ENCODE data around the gene EXOSC3.
"Not testable (repeated sequence)": the region's sequence is repeated elsewhere in the genome, so short reads cannot be mapped to it uniquely, and the experiment has no call there.

EXOSC3 gene

DNA sequence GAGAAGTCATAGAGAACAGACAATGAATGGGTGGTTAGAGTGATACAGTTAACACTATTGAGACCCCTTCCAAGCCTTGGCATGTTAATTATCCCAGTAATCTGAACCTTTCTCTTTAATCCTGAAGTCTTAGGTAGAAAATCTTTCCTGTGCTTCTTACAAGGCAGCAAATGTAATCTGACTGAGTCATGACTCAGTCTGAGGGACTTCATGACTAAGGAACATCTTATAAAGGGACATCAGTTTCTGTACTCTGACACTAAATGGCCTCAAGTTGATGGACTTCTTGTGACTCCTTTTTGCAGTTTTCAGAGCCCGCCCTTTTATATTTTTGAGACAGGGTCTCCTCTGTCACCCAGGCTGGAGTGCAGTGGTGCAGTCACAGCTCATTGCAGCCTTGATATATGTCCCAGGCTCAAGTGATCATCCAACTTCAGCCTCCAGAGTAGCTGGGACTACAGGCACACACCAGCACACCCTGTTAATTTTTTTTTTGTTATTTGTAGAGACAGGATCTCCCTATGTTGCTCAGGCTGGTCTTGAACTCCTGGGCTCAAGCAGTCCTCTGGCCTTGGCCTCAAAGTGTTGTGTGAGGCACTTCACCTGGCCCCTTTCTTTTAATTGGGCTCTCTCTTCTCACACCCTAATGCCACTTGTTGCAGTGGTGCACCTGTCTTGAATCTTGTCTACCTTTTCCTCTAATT is 9.5 kb downstream of the EXOSC3 start:
- DNase-seq = no peak

DNA sequence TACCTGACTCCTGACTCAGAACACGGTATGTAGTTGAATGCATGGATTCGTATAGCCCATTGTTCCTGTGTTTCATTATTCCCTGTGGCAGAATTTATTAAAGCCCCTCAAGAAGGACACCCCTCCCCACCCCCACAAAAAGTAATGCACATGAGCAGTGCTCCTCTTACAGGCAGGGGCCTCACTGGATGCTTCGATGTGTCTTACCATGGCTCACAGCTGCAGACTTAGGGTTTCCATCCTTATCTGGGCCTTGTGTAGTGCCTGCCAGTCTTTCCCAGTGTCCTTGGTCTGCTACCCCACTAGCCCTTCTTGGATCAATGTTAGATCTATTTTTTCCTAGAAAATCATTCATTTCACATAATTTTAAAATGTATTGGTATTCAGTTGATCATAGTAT is 14.9 kb downstream of the EXOSC3 start:
- DNase-seq = no peak

DNA sequence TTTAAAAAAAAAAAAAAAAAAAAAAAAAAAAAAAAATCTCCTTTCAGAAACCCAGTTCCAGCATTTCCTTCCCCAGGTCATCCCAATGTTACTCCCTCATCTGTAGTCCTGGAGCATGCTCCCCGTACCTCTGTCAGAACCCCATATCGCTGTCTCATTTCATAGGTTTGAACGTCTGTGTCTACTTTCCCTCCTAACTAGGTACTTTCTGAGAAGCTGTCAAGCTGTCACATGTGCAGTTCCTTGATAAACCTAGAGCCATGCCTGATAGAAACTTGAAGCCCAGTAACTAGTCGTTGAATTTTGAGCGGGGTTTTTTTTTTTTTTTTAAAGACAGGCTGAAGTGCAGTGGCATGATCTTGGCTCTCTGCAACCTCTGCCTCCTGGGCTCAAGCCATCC is 15.6 kb downstream of the EXOSC3 start:
- no peak for DNase-seq

DNA sequence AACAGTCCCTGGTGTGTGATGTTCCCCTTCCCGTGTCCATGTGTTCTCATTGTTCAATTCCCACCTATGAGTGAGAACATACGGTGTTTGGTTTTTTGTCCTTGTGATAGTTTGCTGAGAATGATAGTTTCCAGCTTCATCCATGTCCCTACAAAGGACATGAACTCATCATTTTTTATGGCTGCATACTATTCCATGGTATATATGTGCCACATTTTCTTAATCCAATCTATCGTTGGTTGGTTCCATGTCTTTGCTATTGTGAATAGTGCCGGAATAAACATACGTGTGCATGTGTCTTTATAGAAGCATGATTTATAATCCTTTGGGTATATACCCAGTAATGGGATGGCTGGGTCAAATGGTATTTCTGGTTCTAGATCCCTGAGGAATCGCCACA is 19.6 kb downstream of the EXOSC3 start:
- DNase-seq = not testable (repeated sequence)

DNA sequence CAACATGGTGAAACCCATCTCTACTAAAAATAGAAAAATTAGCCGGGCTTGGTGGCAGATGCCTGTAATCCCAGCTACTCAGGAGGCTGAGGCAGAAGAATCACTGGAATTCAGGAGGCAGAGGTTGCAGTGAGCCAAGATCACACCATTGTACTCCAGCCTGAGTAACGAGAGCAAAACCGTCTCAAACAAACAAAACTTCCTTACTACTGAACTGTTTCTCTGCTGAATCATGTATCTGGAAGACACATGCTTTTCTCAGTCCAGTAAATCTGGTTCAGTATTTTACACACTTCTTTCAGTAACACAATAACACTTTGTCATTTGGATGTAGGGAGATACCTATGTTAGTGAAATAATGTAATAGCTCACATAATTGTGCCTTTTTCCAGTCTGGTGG is 23.4 kb downstream of the EXOSC3 start:
- DNase-seq = no peak

DNA sequence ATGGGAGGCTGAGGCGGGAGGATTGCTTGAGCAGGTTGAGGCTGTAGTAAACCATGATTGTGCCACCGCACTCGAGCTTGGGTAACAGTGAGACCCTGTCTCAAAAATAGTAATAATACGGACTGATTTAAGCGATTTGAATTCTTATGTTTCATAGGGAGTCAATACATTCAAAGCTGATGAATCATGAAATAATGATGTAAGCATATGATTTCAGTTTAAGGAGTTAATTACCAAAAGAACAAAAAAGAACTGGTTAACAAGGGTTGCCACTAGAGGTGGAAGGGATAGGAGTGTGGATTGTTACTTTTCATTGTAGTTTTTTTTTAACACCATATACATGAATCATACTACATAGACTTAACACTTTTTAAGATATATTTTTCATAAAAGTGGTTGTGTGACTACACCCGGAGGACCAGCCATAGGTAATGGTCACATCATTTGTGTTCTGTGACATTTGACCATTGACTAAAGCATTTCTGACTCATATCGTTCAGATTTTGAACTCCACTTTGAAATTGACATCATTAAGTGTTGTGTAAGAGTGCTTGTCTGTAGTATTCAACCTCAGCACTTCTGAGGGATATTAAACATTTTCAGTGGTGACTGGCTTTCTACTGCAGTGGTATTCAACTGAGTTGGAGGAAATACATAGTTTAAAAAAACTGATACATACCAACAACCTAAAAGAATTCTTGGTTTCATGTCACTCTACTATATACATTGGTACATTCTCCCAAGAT is 24.3 kb downstream of the EXOSC3 start:
- DNase-seq = peak; percentile 48

DNA sequence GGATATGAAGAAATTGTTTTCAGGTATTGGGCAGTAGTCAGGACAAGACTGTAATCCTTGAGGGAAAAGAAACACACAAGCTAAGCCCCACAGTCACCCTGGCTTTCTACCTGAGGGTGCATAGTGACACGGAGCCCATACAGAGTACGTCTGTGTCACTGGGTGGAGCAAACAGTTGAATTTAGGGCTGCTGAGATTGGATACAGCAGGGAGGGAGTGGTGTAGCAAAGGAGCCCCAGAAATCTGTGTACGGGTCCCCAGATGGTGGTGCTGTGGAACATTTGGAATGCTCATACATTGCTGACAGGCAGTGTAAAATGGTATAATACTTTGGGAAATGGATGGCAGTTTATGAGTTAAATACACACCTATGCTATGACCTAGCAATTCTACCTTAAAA is 26.1 kb downstream of the EXOSC3 start:
- DNase-seq = no peak

DNA sequence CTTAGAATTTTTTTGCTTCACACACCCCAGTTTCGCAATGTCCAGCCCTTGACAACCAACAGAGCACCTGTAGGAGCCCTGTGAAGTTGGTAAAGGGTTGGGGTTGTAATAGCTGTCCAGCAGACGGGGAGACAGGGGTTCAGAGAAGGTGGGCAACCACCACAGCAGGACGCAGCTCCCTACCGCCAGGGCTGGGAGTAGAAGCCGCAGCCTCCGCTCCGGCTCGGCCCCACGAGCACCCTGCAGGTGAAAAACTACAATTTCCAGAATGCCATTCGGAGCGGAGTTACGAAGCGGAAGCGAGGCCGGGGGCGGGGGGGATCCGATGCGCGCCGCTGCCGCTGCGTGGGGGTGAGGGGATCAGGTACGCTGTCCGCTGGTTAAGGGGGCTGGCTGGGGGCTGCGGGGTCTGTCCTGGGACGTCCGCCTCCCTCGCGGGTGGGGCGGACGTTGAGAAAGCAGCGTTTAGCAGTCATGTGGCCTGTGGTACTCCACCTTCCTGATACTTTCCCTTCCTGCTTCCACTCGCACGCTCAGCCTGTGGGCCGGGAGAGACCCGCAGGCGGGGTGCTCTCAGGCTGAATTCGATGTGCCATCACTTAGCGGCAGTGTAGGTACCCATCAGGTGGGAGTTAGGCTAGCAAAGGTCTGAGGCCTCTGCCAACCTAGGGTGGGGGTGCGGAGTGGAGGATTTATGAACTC is 31.2 kb downstream of the EXOSC3 start, which contains the start of gene TRMT10B:
TSS of gene TRMT10B (plus strand) at position 317 of the 702 bp plus-strand sequence. CDS start 8,127 bp downstream, outside the sequence.
- peak; percentile 75 for DNase-seq

DNA sequence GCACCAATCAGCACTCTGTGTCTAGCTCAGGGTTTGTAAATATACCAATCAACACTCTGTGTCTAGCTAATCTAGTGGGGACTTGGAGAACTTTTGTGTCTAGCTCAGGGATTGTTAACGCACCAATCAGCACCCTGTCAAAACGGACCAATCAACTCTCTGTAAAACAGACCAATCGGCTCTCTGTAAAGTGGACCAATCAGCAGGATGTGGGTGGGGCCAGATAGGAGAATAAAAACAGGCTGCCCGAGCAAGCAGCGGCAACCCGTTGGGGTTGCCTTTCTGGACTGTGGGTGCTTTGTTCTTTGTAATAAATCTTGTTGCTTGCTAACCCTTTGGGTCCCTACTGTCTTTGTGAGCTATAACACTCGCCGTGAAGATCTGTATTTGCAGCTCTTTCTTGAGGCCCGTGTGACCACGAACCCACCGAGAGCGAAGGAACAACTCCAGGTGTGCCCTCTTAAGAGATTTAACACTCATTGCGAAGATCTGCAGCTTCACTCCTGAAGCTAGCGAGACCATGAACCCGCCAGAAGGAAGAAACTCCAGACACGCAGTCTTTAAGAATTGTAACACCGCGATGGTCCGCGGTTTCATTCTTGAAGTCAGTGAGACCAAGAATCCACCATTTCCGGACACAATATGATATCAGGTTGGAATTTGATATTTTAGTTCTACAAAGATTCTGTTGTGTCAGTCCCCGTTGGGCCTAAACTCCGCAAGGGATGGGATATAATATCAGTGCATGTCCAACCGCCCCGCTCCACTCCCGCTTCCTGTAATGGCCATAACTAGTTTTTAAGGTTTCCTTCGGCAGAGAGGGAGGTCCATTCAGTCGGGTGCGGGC is 32.0 kb downstream of the EXOSC3 start:
- no peak for DNase-seq

DNA sequence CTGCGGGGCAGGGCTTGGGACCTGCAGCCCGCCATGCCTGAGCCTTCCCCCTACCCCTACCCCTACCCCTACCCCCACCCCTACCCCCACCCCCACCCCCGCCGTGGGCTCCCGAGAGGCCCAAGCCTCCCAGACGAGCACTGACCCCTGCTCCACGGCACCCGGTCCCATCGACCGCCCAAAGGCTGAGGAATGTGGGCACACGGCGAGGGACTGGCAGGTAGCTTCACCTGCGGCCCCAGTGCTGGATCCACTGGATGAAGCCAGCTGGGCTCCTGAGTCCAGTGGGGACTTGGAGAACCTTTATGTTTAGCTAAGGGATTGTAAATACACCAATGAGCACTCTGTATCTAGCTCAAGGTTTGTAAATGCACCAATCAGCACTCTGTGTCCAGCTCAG is 32.8 kb downstream of the EXOSC3 start:
- DNase-seq = not testable (repeated sequence)

DNA sequence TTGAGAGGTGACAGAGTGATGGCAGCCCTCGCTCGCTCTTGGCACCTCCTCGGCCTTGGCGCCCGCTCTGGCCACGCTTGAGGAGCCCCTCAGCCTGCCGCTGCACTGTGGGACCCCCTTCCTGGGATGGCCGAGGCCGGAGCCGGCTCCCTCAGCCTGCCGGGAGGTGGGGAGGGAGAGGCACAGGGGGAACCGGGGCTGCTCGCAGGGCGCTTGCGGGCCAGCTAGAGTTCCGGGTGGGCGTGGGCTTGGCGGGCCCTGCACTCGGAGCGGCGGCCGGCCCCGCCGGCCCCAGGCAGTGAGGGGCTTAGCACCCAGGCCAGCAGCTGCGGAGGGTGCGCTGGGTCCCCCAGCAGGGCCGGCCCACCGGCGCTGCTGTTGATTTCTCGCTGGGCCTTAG is 33.2 kb downstream of the EXOSC3 start:
- not testable (repeated sequence) for DNase-seq

DNA sequence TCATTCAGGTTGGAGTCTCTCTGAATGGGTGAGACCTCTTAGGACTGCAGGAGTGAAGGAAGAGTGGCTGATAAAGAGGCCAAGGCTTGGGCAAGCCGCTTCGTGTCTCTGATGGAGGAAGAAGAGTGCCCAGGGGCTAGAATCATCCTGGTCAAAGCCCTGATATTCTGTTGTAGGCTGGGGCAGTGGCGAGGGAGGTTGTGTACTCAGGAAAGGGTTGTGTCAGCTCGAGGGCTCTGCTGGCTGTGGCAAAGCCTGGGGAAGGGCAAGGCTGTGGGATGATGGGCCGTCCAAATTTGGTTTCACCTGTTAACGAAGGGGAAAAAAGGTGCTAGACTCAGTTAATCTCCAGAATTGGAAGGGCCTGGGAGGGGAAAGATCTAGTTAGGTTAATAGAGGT is 33.7 kb downstream of the EXOSC3 start:
- no peak for DNase-seq

DNA sequence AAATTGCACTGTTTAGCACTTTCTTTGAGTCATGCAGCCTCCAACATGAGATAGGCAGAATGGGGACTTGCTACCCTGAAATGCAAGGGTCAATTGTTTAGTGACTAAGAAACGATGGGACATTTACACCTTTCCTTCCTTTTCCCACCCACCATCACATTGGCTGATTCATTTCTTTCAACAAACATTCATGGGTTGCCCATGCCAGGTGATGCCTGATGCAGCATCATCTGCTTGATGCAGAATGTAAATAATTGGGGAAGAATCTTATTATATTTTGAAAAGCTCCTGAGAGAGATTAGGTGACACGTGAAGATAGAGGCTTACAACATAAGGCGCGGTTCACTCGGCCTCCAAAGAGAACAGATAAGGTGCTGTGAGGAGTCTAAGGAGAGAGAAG is 35.7 kb downstream of the EXOSC3 start:
- no peak for DNase-seq

DNA sequence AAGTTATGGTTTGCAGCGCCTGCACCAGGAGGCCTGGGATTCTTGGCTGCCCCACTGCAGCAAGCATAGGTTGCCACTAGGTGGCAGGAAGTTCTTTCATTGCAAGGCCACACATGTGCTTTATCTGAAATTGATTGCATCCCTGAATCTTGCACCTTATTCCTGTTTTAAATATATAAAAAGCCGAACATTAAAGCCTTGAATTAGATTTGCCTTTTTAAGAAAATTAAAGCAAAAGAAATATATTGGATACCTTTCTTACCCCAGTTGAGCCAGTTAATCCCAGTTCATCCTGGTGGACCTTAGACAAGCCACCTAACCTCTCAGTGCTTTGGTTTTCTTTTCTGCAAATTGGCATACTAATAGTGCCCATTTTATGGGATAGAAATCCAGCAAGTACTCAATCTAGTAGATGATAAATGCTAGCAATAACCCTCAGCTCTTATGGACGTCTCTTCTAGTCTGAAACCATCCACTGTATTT is 37.6 kb downstream of the EXOSC3 start:
- peak; percentile 60 for DNase-seq

DNA sequence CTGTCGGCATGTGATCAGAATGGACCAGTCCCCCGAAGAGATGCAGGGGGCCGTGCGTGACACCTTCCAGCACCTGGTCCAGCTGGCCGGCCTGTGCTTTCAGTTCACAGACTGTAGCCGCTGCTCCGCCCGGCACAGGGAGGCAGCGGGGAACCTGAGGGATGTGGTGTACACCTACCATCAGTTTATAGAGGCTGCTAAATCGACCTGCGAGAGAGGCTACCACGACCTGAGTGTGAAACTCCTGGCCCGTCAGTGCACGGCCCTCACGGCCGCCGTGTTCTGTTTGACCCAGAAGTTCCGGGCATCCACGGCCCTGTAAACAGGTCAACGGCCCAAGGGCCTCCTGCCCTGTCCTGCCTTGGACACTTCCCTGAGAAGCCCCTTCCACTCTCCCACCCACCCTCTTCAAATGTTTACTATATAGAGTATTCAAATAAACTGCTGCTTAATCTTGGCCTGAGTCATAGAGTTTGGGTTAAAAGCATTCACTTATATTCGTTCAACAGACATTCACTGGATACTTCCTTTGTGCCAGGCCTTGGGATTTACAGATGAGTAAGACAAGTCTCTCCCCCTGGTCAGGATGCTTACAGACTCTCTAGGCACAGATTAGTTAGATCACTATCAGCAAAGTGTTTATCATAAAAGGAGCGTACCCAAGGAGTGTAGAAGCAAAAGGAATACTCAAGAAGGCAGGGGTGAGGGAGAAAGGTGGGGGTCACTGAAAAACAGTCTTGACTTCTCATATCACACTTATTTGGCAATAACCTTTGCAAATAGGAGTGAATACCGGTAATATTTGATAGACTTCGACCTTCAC is 38.2 kb downstream of the EXOSC3 start:
- no peak for DNase-seq

DNA sequence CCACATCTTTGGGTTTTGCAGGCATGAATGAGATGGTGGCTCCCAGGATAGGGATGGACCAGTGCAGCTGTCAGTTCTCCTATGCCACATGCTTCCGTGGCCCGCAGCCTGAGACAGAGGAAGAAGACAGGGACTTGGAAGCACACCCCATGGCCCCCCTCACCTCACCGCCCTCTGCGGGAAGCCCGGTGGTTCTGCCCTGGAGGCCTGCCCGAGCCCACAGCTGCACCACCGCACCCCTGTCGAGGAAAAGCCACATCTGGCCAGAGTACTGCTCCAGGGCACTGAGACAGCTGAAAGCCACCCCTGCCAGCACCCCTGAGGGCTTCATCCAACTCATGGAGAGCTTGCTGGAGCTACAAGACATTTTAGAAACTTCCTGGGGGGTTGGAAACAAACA is 38.9 kb downstream of the EXOSC3 start:
- no peak for DNase-seq

DNA sequence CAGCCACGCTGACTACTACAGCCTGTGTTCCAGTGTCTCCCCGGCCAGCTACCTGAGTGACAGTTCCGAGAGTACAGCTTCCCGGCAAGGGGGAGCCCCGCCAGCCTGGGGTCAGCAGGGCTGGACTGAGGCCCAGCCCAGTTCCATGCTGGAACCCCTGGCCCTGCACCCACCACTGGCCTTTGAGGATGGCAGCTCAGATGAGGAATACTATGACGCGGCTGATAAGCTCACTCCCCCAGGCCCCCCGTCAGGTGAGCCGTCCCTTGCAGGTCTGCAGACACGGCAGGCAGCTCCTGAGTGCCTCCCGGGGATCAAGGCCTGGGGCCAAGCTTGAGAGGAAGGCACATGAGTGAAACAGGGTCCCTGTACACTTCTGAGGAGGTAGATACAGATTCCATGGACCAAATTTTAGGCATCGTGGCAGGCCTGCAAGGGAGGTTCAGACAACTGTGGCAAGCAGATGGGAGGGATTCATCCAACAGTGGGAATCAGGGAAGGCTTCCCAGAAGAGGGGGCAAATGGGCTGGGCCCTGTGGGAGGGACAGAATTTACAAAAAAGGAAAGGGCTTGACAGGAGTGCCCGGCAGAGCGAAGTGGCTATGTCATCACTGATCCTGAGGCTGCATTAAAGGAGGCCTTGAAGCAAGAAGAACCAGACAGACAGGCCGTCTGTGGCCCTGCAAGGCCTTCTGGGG is 44.1 kb downstream of the EXOSC3 start:
- no peak for DNase-seq

DNA sequence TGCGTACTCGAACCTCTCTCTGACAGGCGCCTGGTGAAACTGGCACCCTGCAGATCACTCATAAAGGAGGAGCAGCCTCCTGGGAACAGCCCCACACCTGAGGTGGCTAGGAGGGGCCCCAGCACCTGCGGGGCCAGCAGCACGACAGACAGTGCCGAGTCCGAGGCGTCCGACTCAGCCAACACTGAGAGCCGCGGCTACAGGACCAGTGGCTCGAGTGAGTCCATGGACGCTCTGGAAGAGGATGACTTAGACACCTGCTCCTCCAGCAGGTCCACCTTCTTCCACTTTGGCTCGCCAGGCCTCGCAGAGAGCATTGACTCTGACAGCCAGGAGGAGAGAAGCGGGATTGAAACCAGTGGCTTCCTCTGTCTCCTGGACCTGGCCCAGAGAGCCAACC is 44.7 kb downstream of the EXOSC3 start:
- DNase-seq = no peak

DNA sequence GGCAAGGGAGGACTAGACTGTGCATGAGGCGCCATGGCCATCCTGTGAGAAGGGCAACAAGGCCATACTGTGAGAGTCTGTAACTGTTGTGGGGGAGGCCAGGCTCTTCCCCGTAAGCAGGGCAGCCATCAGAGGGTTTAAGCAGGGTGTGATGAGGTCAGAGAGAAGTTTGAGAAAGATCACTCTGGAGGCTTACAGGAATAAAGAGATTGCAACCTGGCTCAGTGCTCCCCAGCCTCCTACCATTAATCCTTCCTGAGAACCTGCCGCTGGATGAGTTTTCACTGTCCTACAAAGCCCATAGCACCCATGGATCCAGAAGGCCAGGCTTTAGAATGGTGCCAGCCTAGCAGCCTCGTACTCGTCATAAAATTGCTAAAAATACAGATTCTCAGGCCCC is 45.6 kb downstream of the EXOSC3 start:
- no peak for DNase-seq

DNA sequence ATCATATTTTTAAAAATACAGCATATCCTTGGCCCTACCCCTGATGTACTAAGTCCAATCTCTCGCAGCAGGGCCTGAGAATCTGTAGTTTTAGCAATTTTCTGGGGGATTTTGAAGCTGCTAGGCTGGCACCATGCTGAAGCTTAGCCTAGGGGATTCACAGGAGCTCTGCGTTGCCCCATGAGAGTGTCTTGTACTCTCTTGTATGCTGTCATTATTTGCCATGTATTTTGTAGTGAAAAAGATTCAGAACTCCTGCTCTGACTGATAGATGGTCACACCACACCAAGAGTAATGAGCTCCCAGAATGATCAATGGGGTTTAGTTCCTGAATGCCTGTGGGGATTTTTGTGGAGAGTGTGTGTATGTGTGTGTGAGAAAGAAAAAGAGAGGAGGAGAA is 51.9 kb downstream of the EXOSC3 start:
- DNase-seq = no peak

DNA sequence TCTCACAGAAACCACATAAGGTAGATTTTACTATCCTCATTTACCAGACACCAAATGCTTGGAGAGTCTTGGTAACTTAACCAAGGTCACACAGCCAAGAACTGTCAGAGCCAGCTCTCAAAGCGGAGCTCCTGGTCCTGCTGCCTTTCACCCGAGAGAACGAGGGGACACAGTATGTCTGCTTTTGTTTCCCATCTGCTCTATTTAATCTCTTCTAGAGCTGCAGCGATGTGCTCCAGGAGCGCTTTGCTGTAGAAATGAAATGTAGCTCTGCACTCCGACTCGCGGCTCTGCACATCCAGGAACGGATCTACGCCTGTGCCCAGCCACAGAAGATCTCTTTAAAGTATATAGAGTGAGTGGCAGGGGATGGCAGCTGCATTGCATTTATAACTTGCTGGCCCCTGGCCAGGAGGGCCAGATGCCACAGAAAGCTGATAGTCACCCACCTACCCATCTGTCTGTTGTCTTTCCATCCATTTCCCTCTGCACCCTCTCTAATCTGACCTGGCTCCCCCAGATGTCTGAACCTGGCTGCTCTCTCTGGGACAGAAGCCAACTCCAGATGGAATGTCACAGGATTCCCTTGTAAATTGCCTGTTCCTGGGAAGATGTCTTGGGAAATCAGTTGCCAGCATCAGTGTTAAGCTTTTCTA is 52.6 kb downstream of the EXOSC3 start:
- DNase-seq = no peak

Measured in suppressor macrophage treated with lipopolysaccharide for 4 hours (primary cell).